ENCODE measurements around the gene GALNT4. TPM values are rescaled to one million over a fixed set of nuclear protein-coding genes. Genes with fewer than 3 reads are reported as not detected.
A peak's percentile ranks its signal among the peaks of the same experiment; 100 is the strongest.

GALNT4 gene
- 3.6 and 4.0 TPM in 2 replicates for total RNA-seq (2014; rRNA removed; shearing (Covaris generic))

GRCh38 chr12:89524541-89525304 lies at the start of gene GALNT4:
TSS of gene GALNT4 (minus strand) at chr12:89524796. CDS start at chr12:89524549, 247 bp downstream.
- peak; percentile 75 for DNase-seq (ENCODE audit: low spot score)

GRCh38 chr12:89573051-89573810 lies 48.6 kb upstream of the GALNT4 start:
- no peak for DNase-seq (ENCODE audit: low spot score)

- no peak for DNase-seq (ENCODE audit: low spot score)
Measured at GRCh38 chr12:89571491-89572195, 47.0 kb upstream of the GALNT4 start.

GRCh38 chr12:89568484-89568883 lies 43.9 kb upstream of the GALNT4 start:
- DNase-seq (ENCODE audit: low spot score) = no peak

GRCh38 chr12:89567691-89568239 lies 43.2 kb upstream of the GALNT4 start:
- no peak for DNase-seq (ENCODE audit: low spot score)

GRCh38 chr12:89566615-89567014 lies 42.0 kb upstream of the GALNT4 start:
- no peak for DNase-seq (ENCODE audit: low spot score)

GRCh38 chr12:89565002-89565401 lies 40.4 kb upstream of the GALNT4 start:
- no peak for DNase-seq (ENCODE audit: low spot score)

GRCh38 chr12:89559753-89560152 lies 35.2 kb upstream of the GALNT4 start:
- no peak for DNase-seq (ENCODE audit: low spot score)

- DNase-seq (ENCODE audit: low spot score) = no peak
Measured at GRCh38 chr12:89556976-89557375, 32.4 kb upstream of the GALNT4 start.

- no peak for DNase-seq (ENCODE audit: low spot score)
Measured at GRCh38 chr12:89552376-89552775, 27.8 kb upstream of the GALNT4 start.

- DNase-seq (ENCODE audit: low spot score) = no peak
Measured at GRCh38 chr12:89551747-89552146, 27.2 kb upstream of the GALNT4 start.

GRCh38 chr12:89547101-89547500 lies 22.5 kb upstream of the GALNT4 start:
- no peak for DNase-seq (ENCODE audit: low spot score)

GRCh38 chr12:89546151-89546550 lies 21.6 kb upstream of the GALNT4 start:
- no peak for DNase-seq (ENCODE audit: low spot score)

GRCh38 chr12:89544681-89545184 lies 20.1 kb upstream of the GALNT4 start:
- peak; percentile 29 for DNase-seq (ENCODE audit: low spot score)

GRCh38 chr12:89544022-89544421 lies 19.4 kb upstream of the GALNT4 start:
- DNase-seq (ENCODE audit: low spot score) = no peak

- peak; percentile 77 for DNase-seq (ENCODE audit: low spot score)
Measured at GRCh38 chr12:89542912-89543592, 18.5 kb upstream of the GALNT4 start.

GRCh38 chr12:89542236-89542635 lies 17.6 kb upstream of the GALNT4 start:
- DNase-seq (ENCODE audit: low spot score) = no peak

- no peak for DNase-seq (ENCODE audit: low spot score)
Measured at GRCh38 chr12:89540586-89540985, 16.0 kb upstream of the GALNT4 start.

GRCh38 chr12:89539426-89540223 lies 15.0 kb upstream of the GALNT4 start:
- DNase-seq (ENCODE audit: low spot score) = no peak

GRCh38 chr12:89538897-89539296 lies 14.3 kb upstream of the GALNT4 start:
- no peak for DNase-seq (ENCODE audit: low spot score)

Data from H4 (cell line).